ENCODE data around the gene SLC8A1.

GRCh38 chr2:40357667-40358066 is 94.2 kb downstream of the SLC8A1 start:
- TF ChIP-seq, protein P1, sequence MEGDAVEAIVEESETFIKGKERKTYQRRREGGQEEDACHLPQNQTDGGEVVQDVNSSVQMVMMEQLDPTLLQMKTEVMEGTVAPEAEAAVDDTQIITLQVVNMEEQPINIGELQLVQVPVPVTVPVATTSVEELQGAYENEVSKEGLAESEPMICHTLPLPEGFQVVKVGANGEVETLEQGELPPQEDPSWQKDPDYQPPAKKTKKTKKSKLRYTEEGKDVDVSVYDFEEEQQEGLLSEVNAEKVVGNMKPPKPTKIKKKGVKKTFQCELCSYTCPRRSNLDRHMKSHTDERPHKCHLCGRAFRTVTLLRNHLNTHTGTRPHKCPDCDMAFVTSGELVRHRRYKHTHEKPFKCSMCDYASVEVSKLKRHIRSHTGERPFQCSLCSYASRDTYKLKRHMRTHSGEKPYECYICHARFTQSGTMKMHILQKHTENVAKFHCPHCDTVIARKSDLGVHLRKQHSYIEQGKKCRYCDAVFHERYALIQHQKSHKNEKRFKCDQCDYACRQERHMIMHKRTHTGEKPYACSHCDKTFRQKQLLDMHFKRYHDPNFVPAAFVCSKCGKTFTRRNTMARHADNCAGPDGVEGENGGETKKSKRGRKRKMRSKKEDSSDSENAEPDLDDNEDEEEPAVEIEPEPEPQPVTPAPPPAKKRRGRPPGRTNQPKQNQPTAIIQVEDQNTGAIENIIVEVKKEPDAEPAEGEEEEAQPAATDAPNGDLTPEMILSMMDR (conservative IDR thresholded peaks at IDR 0.05; ENCODE audit: low read length) = no peak
- TF ChIP-seq EZH2phosphoT487 (IDR thresholded peaks at IDR 0.05; ENCODE audit: borderline replicate concordance) = no peak
